D721Med (cell line): Measurements from ENCODE around the gene SPOCK1.

Experiments
- DNase-seq: peaks from one replicate; pipeline ENCODE4 v3.0.0; 2011; ENCODE audit warnings: low spot score; ENCODE audit not compliant: insufficient read length
- FAIRE-seq: peaks from 2 replicates; lab custom pipeline; 2011; peaks lifted over from hg19 to GRCh38; lab: Jason Lieb, UNC
- CTCF ChIP-seq: IDR thresholded peaks from 2 replicates; pipeline ENCODE4 v1.5.1; 2012; ENCODE audit warnings: mild to moderate bottlenecking, control low read depth; ENCODE audit not compliant: insufficient read depth; ENCODE audit errors: missing control alignments

The SPOCK1 gene

DNA sequence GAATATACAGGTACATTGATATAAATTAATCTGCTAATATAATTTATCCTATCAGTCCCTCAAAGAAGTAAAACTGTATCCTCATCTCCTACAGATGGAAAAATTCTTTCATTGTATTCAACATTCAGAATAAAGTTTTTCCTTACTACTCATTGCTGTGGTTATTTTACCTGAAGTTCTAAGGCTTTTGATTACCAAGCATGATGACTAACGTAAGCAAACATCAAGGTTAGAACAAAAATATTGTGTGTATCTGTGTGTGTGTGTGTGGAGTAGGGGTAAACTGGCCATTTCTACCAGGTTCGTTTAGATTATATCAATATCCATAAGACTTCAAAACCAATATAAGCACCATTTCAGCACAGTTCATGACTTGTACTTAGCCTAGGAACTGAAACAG is 573.1 kb downstream of the SPOCK1 start:
- TF ChIP-seq CTCF: no peak
- DNase-seq (no peak), FAIRE-seq (no peak)
